Raji (cell line): ENCODE data around the gene JMJD6.

ENCODE experiments used
- POLR2A ChIP-seq: IDR thresholded peaks from 2 replicates; pipeline ENCODE4 v1.6.1; 2011; ENCODE audit warnings: low read depth, low read length, control low read depth; ENCODE audit not compliant: insufficient read depth

The JMJD6 gene

GRCh38 chr17:76723812-76724211 lies 2.6 kb downstream of the JMJD6 start:
- no peak for TF ChIP-seq POLR2A

- TF ChIP-seq POLR2A = no peak
Measured at GRCh38 chr17:76722279-76722678, 4.1 kb downstream of the JMJD6 start.

GRCh38 chr17:76721463-76721862 lies 4.9 kb downstream of the JMJD6 start:
- no peak for TF ChIP-seq POLR2A

GRCh38 chr17:76720941-76721340 lies 5.5 kb downstream of the JMJD6 start:
- no peak for TF ChIP-seq POLR2A

- no peak for TF ChIP-seq POLR2A
Measured at GRCh38 chr17:76720211-76720610, 6.2 kb downstream of the JMJD6 start.

GRCh38 chr17:76718516-76718915 lies 7.9 kb downstream of the JMJD6 start:
- no peak for TF ChIP-seq POLR2A

- no peak for TF ChIP-seq POLR2A
Measured at GRCh38 chr17:76716839-76717215, 9.6 kb downstream of the JMJD6 start.

- no peak for TF ChIP-seq POLR2A
Measured at GRCh38 chr17:76716146-76716838, 10.1 kb downstream of the JMJD6 start.

- no peak for TF ChIP-seq POLR2A
Measured at GRCh38 chr17:76715496-76715830, 10.9 kb downstream of the JMJD6 start.

- TF ChIP-seq POLR2A = no peak
Measured at GRCh38 chr17:76714822-76715495, 11.4 kb downstream of the JMJD6 start.

- TF ChIP-seq POLR2A = no peak
Measured at GRCh38 chr17:76714336-76714735, 12.1 kb downstream of the JMJD6 start.

- no peak for TF ChIP-seq POLR2A
Measured at GRCh38 chr17:76713765-76714164, 12.6 kb downstream of the JMJD6 start.

- no peak for TF ChIP-seq POLR2A
Measured at GRCh38 chr17:76710863-76711611, 15.4 kb downstream of the JMJD6 start, which contains the start of gene MXRA7. Gene MXRA7 (minus strand): TSS chr17:76710965. CDS start chr17:76710946, 19 bp downstream.

- TF ChIP-seq POLR2A = no peak
Measured at GRCh38 chr17:76709077-76709950, 17.1 kb downstream of the JMJD6 start.
